GDM1 (cell line): ENCODE measurements around the gene LILRB1.
"Not testable (repeated sequence)": the region's sequence is repeated elsewhere in the genome, so short reads cannot be mapped to it uniquely, and the experiment has no call there.

ENCODE experiments used
- DNase-seq: peaks from one replicate; lab custom pipeline; 2025; lab: John Stamatoyannopoulos, UW

The LILRB1 gene

GRCh38 chr19:54630262-54630661, at the start of gene LILRB1:
LILRB1 (plus strand) TSS chr19:54630484; CDS start chr19:54631074, 590 bp downstream.
- DNase-seq: peak; percentile 63

- DNase-seq: no peak
These were observed 43.9 kb upstream of the LILRB1 start for GRCh38 chr19:54586397-54586796.

GRCh38 chr19:54587026-54587425, 43.3 kb upstream of the LILRB1 start:
- no peak for DNase-seq

- DNase-seq: peak; percentile 49
These were observed 36.8 kb upstream of the LILRB1 start, which contains the start of gene LILRA1 for GRCh38 chr19:54593445-54593844. LILRA1 (plus strand) TSS chr19:54593632; CDS start chr19:54594245, 613 bp downstream.

- not testable (repeated sequence) for DNase-seq
These were observed 36.2 kb upstream of the LILRB1 start for GRCh38 chr19:54593931-54594626.

GRCh38 chr19:54594737-54595136, 35.5 kb upstream of the LILRB1 start:
- DNase-seq: no peak

- DNase-seq: not testable (repeated sequence)
These were observed 34.4 kb upstream of the LILRB1 start for GRCh38 chr19:54595680-54596436.

- no peak for DNase-seq
These were observed 30.1 kb upstream of the LILRB1 start for GRCh38 chr19:54600212-54600611.

GRCh38 chr19:54606230-54606629, 24.1 kb upstream of the LILRB1 start:
- DNase-seq: no peak

GRCh38 chr19:54606891-54607784, 23.1 kb upstream of the LILRB1 start:
- no peak for DNase-seq

- DNase-seq: no peak
These were observed 22.5 kb upstream of the LILRB1 start for GRCh38 chr19:54607785-54608150.

GRCh38 chr19:54608205-54608604, 22.1 kb upstream of the LILRB1 start:
- no peak for DNase-seq

- DNase-seq: no peak
These were observed 21.5 kb upstream of the LILRB1 start for GRCh38 chr19:54608792-54609191.

- no peak for DNase-seq
These were observed 20.9 kb upstream of the LILRB1 start for GRCh38 chr19:54609356-54609791.

- DNase-seq: no peak
These were observed 17.9 kb upstream of the LILRB1 start for GRCh38 chr19:54612428-54612827.

GRCh38 chr19:54614726-54615125, 15.6 kb upstream of the LILRB1 start:
- DNase-seq: no peak

- DNase-seq: no peak
These were observed 14.2 kb upstream of the LILRB1 start for GRCh38 chr19:54616057-54616456.

GRCh38 chr19:54616821-54617560, 13.3 kb upstream of the LILRB1 start:
- no peak for DNase-seq

GRCh38 chr19:54620464-54620863, 9.8 kb upstream of the LILRB1 start:
- DNase-seq: no peak

- DNase-seq: no peak
These were observed 7.9 kb upstream of the LILRB1 start for GRCh38 chr19:54622431-54622830.

- not testable (repeated sequence) for DNase-seq
These were observed 6.0 kb upstream of the LILRB1 start for GRCh38 chr19:54624234-54624633.
